ENCODE measurements around the gene TBCEL. TPM values are rescaled to one million over a fixed set of nuclear protein-coding genes. Genes with fewer than 3 reads are reported as not detected.
A peak's percentile ranks its signal among the peaks of the same experiment; 100 is the strongest.

The TBCEL gene
- total RNA-seq, 6 experiments from 2014 or later, result 15.0 to 23.4 (median 18.2) TPM

- no peak for DNase-seq
- Mint-ChIP-seq H3K36me3 (ENCODE audit: low read depth) (peaks cover 28% of the 10 kb centered on the region), H3K27ac (no peak overlapping the region), H3K9me3 (no peaks in the 10 kb centered on the region), H3K4me3 (no peak overlapping the region), H3K4me1 (ENCODE audit: low read depth) (peaks cover 11% of the 10 kb centered on the region), H3K27me3 (ENCODE audit: insufficient read depth) (no peaks in the 10 kb centered on the region)
- no peak for TF ChIP-seq CTCF (IDR thresholded peaks at IDR 0.05)
Observed at GRCh38 chr11:121082670-121083069, 58.8 kb downstream of the TBCEL start.

DNA sequence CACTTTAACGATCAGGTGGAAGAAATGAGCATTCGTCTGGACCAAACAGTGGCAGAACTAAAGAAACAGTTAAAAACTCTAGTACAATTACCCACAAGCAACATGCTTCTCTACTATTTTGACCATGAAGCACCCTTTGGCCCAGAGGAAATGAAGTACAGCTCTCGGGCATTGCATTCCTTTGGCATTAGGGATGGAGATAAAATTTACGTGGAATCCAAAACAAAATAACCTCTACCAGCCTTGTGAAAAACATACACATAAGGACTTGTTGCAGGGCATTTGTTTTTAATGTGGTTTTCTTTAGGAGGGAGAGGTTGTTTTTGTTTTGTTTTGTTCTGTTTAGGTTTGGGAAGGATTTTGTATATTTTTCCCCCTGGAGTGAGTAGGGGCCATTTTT, 63.0 kb downstream of the TBCEL start:
- no peak overlapping the region for H3K4me3 Mint-ChIP-seq
- peak; percentile 22 for DNase-seq
- H3K27me3 Mint-ChIP-seq (ENCODE audit: insufficient read depth), result no peaks in the 10 kb centered on the region; the same call in 1 of the 2 replicates
- no peaks in the 10 kb centered on the region for H3K9me3 Mint-ChIP-seq
- peaks cover 23% of the 10 kb centered on the region for H3K36me3 Mint-ChIP-seq (ENCODE audit: low read depth)
- no peak for TF ChIP-seq CTCF (IDR thresholded peaks at IDR 0.05)
- H3K4me1 Mint-ChIP-seq (ENCODE audit: low read depth), result peaks cover 11% of the 10 kb centered on the region
- H3K27ac Mint-ChIP-seq, result no peak overlapping the region

DNA sequence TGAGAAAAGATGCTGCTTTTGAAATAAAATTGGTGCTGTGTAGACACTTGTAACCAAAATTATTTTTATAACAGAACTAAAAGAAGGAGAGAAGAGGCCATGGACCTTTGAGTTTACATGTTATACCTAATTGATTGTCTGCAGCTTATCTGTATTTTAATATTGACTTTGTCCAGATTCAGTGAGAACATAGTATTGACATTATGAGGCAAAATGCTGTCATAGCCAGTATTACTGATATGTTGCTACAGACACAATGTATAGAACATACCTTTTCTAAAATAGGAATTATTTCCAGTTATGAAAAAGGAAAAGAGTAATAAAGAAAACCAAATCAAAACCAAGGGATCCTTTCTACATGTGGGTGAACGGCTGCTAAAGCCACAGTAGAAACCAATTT, 65.7 kb downstream of the TBCEL start:
- TF ChIP-seq CTCF (IDR thresholded peaks at IDR 0.05), result no peak
- DNase-seq, result no peak
- H3K27me3 Mint-ChIP-seq (ENCODE audit: insufficient read depth), result no peaks in the 10 kb centered on the region; the same call in none of the 2 replicates
- H3K4me3 Mint-ChIP-seq, result no peak overlapping the region
- H3K36me3 Mint-ChIP-seq (ENCODE audit: low read depth), result peaks cover 23% of the 10 kb centered on the region
- H3K27ac Mint-ChIP-seq, result no peak overlapping the region
- no peaks in the 10 kb centered on the region for H3K9me3 Mint-ChIP-seq
- H3K4me1 Mint-ChIP-seq (ENCODE audit: low read depth), result peaks cover 11% of the 10 kb centered on the region

DNA sequence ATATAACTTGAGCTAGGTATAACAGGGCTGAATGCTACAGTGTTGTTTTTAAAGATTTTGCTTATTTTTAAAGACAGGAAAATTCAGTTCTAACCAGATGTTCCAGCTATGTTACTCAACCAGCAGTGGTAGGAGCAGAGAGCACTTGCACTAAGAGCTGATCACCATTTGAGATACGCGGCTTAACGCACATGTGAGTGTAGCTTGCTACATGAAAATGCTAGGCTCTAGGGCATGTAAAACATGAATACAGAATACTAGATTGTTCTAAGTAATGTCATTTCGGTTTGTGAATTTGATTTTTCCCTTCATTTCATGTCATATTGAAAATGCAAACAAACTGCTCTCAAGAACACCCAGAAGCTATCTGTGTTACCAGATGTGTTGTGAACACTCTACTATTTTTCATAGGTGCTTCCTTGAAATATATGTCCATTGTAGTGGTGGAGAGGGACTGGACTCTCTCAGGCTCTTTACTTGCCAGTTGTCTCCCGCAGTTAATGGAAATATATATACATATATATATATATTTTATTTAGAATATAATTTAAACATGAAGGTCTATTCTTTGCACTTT, 66.3 kb downstream of the TBCEL start:
- Mint-ChIP-seq H3K27ac (no peak overlapping the region), H3K4me1 (ENCODE audit: low read depth) (peaks cover 11% of the 10 kb centered on the region), H3K36me3 (ENCODE audit: low read depth) (peaks cover 23% of the 10 kb centered on the region), H3K27me3 (ENCODE audit: insufficient read depth) (peaks cover under 1% of the 10 kb centered on the region), H3K4me3 (no peak overlapping the region), H3K9me3 (no peaks in the 10 kb centered on the region)
- TF ChIP-seq CTCF (IDR thresholded peaks at IDR 0.05), result no peak
- DNase-seq, result no peak

DNA sequence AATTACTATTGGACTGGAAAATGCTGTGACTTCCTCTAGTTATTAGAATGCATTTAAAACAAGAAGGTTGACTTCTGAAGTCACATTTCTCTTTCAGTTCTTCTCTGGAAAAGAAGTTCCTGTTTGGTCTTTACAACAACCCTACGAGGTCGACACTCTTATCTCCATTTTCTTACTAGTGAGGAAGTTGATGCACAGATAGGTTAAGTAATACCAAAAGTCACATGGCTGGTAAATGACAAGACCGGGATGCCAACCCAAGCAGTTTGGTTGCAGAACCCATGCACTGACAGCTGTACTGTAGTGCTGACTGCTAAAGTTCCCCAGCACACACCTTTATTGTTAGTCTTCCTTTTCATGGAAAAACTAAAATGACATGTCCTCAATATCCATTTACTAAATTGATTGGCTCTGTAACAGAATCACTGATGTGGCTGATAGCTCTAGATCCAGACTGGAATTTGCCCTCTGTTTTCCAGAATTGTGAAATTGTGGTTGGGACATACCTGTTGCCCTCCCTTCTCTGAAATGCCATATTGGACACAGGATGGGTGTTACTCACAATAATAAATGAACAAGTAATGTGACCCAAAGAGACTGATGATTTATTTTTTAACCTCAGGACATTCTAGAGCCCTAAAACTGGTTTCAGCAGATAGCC, 67.7 kb downstream of the TBCEL start:
- Mint-ChIP-seq H3K4me3 (no peak overlapping the region), H3K4me1 (ENCODE audit: low read depth) (peaks cover 7% of the 10 kb centered on the region), H3K9me3 (no peaks in the 10 kb centered on the region), H3K36me3 (ENCODE audit: low read depth) (peaks cover 17% of the 10 kb centered on the region), H3K27ac (no peak overlapping the region), H3K27me3 (ENCODE audit: insufficient read depth) (peaks cover 6% of the 10 kb centered on the region)
- no peak for TF ChIP-seq CTCF (IDR thresholded peaks at IDR 0.05)
- no peak for DNase-seq
